ENCODE measurements around the gene TSEN54.

- TF ChIP-seq, protein P1, sequence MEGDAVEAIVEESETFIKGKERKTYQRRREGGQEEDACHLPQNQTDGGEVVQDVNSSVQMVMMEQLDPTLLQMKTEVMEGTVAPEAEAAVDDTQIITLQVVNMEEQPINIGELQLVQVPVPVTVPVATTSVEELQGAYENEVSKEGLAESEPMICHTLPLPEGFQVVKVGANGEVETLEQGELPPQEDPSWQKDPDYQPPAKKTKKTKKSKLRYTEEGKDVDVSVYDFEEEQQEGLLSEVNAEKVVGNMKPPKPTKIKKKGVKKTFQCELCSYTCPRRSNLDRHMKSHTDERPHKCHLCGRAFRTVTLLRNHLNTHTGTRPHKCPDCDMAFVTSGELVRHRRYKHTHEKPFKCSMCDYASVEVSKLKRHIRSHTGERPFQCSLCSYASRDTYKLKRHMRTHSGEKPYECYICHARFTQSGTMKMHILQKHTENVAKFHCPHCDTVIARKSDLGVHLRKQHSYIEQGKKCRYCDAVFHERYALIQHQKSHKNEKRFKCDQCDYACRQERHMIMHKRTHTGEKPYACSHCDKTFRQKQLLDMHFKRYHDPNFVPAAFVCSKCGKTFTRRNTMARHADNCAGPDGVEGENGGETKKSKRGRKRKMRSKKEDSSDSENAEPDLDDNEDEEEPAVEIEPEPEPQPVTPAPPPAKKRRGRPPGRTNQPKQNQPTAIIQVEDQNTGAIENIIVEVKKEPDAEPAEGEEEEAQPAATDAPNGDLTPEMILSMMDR (IDR thresholded peaks at IDR 0.05): no peak
- TF ChIP-seq POLR2A (IDR thresholded peaks at IDR 0.05): no peak
Measured at GRCh38 chr17:75475144-75475835, 41.0 kb upstream of the TSEN54 start.
